Measurements from ENCODE around the gene AKAP12.
A peak's percentile ranks its signal among the peaks of the same experiment; 100 is the strongest.
"Not testable (repeated sequence)": the region's sequence is repeated elsewhere in the genome, so short reads cannot be mapped to it uniquely, and the experiment has no call there.

AKAP12 gene

GRCh38 chr6:151313066-151313491 lies 73.3 kb downstream of the AKAP12 start:
- DNase-seq, result peak; percentile 81 to 99 (median 90)

DNA sequence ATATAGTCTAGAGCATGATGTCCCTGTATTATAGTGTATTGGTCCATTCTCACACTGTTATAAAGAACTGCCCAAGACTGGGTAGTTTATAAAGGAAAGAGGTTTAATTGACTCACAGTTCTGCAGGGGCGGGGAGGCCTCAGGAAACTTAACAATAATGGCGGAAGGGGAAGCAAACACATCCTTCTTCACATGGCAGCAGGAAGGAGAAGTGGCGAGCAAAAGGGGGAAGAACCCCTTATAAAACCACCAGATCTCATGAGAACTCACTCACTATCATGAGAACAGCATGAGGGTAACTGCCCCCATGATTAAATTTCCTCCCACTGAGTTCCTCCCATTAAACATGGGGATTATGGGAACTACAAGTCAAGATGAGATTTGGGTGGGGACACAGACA lies 75.9 kb downstream of the AKAP12 start:
- not testable (repeated sequence) for DNase-seq

DNA sequence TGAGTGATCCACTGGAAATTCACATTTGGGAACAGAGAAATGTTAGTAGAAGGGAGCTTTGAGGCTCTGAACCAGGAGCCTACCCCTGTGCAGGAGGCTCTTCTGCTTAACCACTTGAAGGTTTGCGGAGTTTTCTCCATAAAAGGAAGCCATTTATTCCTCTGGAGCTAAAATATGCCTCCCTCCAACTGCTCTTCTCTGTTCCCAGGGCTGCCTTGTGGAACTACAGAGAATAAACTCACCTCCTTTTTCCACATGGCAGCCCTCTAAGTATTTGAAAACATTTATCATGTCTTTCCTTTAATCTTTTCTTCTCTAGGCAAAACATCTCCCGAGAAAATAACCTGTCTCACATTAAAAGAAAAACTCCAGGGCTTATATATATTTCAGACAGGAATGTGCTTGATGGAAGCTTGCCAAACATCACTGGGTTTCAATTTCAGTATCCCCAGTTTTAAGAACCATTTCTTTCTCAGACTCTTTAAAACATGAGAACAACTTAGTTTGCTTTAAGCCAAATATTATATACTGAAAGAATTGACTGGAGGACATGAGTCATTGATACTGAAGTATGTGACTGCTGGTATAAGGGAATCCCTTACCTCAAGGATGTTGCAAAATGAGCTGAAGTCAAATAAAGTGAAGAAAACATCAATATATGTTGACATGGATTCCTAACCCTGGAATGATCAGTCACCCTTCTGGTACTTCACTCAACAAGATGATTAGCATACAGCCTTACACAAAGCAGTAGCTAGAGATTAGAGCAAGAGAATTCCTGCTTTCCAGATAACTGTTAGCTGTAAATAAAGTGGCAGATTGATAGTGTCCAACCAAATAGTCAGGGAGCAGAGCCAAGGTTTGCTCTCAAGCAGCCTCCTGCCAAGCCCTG lies 77.6 kb downstream of the AKAP12 start:
- DNase-seq, result peak in 1 of 3 experiments; percentile 19

DNA sequence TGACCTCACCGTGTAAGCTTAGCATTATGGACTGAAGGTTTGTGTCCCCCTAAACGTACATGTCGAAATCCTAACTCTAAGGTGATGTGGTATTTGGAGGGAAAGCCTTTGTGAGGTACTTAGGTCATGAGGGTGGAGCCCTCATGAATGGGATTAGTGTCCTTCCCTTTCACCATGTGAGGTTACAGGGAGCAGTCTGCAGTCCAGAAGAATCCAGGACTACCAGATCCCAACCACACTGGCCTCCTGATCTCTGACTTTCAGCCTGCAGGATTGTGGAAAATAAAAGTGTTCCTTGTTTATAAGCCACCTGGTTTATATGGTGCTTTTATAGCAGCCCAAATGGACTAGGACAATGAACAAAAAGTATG lies 78.2 kb downstream of the AKAP12 start:
- no peak for DNase-seq

DNA sequence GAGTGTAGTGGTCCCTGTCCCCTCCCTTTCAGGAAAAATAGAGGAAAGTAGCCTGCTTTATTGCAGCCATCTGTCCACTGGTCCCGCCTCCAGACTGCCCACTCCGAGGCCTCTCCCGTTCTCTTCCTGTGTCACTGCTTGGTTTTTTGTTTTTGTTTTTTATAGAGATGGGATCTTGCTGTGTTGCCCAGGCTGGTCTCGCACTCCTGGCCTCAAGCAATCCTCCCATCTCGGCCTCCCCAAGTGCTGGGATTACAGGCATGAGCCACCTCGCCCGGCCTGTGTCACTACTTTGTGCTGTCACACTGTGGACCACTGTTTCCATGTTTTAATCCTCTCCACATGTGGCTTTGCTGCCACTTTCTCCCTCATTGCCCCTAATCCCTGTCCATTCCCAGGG lies 80.4 kb downstream of the AKAP12 start:
- no peak for DNase-seq

GRCh38 chr6:151321438-151321837 lies 81.7 kb downstream of the AKAP12 start:
- DNase-seq, result no peak

DNA sequence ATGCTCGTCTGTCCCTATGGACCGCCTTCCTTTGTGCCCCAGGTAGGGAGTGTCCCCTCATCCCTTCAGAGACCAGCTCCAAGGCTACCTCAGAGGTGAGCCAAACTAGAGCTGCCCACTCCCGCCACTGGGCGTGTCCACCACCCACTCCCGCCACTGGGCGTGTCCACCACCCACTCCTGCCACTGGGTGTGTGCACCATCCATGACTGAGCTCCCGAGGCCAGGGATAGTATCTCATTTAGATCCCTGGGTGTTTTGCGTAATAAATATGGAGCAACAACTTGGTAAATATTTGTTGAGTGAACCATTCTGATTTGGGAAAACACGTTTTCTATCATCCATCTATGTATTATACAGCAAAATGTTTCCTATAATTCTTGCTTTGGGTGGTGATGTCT lies 82.8 kb downstream of the AKAP12 start:
- no peak for DNase-seq

DNA sequence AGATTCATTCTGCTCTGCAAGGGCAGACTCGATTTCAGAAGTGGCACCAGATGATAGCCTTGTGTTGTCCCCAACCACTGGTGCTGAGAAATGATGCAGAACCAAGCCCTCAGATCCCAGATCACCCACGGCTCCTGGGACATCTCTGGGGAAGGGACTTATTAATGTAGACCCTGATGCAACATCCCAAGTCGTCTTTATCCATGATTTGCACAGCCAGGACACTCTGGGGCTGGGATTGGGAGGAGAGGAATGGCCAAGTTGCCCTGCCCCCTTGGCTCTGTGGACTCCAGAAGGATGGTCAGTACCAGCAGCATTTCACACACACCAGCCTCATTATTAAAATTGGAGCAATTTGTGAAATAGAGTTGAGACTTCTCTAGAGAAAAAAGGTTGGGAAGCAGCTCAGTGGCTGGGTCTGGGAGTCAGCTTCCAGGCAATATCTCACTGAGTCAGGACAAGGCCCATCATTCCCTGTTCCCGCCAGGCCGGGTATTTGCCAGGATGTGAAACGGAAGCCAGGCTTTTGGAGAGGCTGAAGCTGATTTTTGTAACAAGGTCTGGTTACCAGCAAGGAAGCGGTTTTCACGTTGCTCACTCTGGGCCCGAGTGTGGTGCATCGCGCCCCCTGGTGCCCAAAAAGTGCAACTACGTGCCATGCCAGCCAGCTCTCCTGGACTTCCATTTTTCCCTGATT lies 84.2 kb downstream of the AKAP12 start:
- DNase-seq, result peak; percentile 78 to 91 (median 82)

- DNase-seq, result no peak
These were observed 84.7 kb downstream of the AKAP12 start for GRCh38 chr6:151324488-151324825.

DNA sequence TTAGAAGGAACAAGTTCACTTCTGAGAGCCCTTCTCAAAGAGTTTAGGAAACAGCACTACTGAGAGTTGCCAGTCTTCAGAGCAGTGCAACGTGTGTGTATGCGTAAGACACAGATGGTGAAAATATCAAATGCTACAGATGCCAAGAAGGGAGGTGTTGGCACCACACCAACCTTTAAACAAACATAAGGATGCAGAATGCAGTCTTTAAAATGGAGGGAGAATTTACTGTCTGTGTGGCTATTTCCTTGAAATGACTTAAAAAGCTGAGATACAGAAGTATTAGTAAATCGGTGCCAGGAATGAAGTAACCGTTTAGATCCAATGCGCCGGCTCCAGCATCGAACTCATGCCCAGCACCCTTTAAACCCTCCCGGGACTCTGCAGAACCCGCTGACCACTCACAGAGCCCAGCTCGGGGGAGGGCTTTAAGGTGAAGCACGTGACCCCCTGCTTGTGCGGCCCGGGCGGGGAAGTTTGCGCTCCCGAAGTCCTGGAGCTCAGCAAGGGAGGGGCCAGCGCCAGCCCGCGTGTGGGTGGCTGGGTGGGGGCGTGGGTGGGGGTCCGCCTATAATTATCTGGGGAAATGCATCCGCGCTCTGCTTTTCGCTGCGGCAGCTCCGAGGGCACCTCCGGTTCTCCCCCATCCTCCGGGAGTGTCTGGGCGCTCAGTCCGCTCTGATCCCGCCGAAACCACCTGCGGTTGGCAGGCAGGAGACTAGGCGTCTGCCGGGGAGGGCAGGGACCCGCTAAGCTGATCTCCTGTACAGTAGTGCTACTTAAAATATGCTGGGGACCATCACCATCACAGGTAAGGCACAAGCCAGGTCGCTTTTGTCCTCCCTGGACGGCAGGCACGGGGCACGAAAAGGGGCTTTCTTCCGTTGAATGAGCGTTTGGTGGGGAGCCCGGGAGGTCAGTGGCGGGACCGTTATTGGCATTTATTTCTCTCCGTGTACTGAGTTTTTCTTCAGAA lies 85.6 kb downstream of the AKAP12 start:
- peak in 2 of 3 experiments; percentile 71 to 85 for DNase-seq

DNA sequence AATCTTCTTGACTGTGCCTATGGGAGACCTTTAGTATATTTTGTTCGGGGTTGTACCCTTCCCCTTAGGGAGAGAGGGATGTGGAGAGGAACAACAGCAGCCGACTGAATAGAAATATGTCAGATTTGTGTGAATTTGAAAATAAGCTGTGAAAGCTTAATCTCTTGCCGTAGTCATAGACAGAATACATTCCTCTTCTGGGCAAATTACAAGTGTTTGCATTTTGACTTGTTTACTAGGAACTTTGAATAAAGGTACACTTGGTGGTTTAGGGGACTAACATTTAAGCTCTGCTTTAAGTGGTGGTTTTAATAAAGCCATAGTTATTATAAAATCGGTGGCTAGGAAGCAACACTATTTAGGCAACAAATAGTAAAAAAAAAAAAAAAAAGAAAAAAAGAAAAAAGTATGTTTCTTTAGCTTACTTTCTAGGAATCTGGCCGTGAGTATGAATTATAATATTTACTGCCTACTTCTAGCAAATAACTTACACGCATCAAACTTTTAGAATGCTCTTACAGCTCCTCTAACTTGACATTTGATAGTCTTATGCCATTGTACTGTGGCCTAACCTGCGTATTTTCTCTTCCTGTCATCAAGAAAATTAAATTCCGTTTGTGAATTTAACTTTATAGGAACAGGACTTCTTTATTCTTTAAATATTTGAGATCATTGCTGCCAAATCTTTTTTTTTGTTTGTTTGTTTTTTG lies 86.5 kb downstream of the AKAP12 start:
- DNase-seq, result no peak

- DNase-seq, result no peak
These were observed 87.3 kb downstream of the AKAP12 start for GRCh38 chr6:151327101-151327500.

DNA sequence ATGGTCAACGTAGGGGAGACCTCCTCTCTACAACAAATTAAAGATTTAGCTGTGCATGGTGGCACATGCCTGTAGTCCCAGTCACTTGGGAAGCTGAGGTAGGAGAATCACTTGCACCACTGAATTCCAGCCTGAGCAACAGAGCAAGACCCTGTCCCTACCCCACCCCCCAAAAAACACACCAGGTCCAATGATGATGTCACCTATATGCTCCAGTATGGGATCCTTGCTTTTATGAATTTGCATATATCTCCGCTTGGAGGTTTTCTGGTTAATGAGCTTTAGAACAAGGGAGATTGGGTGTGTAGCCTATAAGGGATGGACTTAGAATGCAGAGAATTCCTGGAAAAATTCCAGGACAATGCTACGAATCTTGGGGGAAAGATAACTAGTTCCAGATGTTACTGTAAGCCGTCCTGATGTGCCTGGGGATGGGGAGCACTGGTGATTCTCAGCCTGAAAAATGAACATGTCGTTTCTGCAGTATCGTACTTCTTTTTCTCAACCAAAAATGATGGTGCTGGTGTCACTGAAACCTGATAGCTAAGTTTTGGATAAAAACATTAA lies 90.4 kb downstream of the AKAP12 start:
- DNase-seq, result no peak

- DNase-seq, result no peak
These were observed 96.2 kb downstream of the AKAP12 start for GRCh38 chr6:151335930-151336329.

DNA sequence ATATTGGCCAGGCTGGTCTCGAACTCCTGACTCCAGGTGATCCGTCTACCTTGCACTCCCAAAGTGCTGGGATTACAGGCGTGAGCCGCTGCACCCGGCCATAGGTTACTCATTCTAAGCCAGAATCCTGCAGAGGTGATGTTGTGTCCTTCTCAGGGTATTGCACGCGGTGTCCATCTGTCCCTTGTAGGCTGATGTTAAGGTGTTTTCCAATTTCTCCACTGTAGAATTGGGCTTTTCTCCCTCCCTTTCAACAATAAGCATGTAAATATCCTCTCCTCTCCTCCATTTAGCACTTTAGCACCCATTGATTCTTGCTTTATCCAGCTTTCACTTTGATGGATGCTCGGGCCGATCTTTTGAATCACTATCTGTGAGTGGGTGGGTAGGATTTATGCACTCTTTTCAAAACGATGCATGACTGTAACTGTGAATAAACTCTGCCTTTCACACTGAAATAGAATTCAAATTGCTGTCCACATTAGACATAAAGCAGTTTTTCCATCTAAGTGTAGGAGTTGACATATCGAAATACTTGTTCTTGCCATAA lies 99.0 kb downstream of the AKAP12 start:
- no peak for DNase-seq

DNA sequence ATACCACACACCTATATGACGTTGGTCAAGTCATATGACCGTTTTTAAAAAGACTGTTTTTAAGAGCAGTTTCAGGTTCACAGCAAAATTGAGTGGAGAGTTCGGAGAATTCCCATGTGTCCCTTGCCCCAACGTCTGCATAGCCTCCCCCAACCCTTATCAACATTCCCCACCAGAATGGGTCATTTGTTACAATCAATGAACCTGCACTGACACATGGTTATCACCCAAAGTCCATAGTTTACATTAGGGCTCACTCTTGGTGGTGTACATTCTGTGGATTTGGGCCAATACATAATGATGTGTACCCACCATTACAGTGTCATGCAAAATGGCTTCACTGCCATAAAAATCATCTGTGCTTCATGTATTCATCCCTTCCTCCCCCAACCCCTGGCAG lies 99.6 kb downstream of the AKAP12 start:
- no peak for DNase-seq

DNA sequence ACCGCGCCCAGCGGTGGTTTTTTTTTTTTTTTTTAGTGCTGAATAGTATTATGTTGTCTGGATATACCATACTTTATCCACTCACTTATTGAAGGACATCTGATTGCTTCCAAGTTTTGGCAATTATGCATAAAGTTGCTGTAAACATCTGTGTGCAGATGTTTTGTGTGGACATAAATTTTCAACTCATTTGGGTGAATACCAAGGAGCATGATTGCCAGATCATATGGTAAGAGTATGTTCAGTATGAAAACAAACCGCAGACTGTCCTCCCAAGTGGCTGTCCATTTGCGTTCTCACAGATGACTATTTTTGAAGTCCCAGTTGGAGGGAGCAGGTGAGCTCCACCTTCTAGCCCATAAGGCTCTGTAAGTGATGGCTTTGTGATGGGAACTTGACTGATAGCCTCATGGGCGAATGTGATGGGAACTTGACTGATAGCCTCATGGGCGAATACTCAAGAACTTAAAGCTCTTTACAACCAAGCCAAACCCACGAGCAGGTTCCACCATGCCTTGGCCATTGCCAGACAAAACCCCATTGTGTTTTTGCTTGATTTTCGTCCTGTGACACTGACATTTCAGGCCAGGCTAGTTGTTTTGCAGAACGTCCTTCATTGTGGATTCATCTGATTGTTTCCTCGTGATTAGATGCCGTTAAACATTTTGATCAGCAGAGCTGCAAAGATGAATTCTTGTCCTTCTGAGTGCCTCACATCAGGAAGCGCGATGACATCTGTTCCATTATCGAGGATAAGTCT lies 100.6 kb downstream of the AKAP12 start:
- DNase-seq, result no peak

- DNase-seq, result no peak
These were observed 101.9 kb downstream of the AKAP12 start for GRCh38 chr6:151341476-151342195.

DNA sequence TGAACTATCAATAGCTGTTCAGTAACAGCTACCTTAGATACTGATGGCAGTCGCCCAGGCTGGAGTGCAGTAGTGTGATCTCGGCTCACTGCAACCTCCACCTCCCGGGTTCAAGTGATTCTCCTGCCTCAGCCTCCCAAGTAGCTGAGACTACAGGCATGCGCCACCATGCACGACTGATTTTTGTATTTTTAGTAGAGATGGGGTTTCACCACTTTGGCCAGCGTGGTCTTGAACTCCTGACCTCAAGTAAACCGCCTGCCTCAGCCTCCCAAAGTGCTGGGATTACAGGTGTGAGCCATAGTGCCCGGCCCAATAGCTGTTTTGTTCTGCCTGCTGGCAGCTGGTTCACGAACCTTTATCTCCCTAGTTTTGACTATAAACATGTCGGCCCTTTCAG lies 103.0 kb downstream of the AKAP12 start:
- not testable (repeated sequence) for DNase-seq

DNA sequence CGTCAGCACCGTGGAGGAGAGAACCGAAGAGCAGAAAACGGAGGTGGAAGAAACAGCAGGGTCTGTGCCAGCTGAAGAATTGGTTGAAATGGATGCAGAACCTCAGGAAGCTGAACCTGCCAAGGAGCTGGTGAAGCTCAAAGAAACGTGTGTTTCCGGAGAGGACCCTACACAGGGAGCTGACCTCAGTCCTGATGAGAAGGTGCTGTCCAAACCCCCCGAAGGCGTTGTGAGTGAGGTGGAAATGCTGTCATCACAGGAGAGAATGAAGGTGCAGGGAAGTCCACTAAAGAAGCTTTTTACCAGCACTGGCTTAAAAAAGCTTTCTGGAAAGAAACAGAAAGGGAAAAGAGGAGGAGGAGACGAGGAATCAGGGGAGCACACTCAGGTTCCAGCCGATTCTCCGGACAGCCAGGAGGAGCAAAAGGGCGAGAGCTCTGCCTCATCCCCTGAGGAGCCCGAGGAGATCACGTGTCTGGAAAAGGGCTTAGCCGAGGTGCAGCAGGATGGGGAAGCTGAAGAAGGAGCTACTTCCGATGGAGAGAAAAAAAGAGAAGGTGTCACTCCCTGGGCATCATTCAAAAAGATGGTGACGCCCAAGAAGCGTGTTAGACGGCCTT lies 110.0 kb downstream of the AKAP12 start:
- DNase-seq, result no peak

Data from NCI-H1417 (cell line).